ENCODE data around the gene ATG2B.

Gene ATG2B

GRCh38 chr14:96243785-96244184 lies 119.4 kb downstream of the ATG2B start:
- no peaks in the 10 kb centered on the region for H4K20me1 ChIP-seq (ENCODE audit: insufficient read depth, low read length)
- no peaks in the 10 kb centered on the region for H3K4me1 ChIP-seq (ENCODE audit: insufficient read depth, low read length, severe bottlenecking)
- H3F3A ChIP-seq (ENCODE audit: insufficient read depth, low read length): no peaks in the 10 kb centered on the region
- TF ChIP-seq EZH2 (IDR thresholded peaks at IDR 0.05; ENCODE audit: borderline replicate concordance, low read length): no peak
- no peak for TF ChIP-seq CTCF (IDR thresholded peaks at IDR 0.05; ENCODE audit: low read length)
- H3K36me3 ChIP-seq (ENCODE audit: insufficient read depth, low read length): no peaks in the 10 kb centered on the region
- H3K9ac ChIP-seq (ENCODE audit: low read length): no peak overlapping the region
- H3K4me3 ChIP-seq (ENCODE audit: low read depth, low read length, poor library complexity, severe bottlenecking): no peak overlapping the region
- no peaks in the 10 kb centered on the region for H3K9me2 ChIP-seq (ENCODE audit: low read depth, low read length)
- no peak overlapping the region for H2AFZ ChIP-seq (ENCODE audit: low read length)
- H3K27ac ChIP-seq (ENCODE audit: low read depth, low read length, poor library complexity, severe bottlenecking): no peak overlapping the region
- no peaks in the 10 kb centered on the region for H3K27me3 ChIP-seq (ENCODE audit: insufficient read depth, low read length)
- no peaks in the 10 kb centered on the region for H3K9me3 ChIP-seq (ENCODE audit: low read length)
- H3K4me2 ChIP-seq (ENCODE audit: low read length): no peak overlapping the region
- no peaks in the 10 kb centered on the region for H3K79me2 ChIP-seq (ENCODE audit: insufficient read depth, low read length)

GRCh38 chr14:96242126-96242525 lies 121.0 kb downstream of the ATG2B start:
- Histone ChIP-seq H2AFZ (ENCODE audit: low read length) (no peak overlapping the region), H3K27me3 (ENCODE audit: insufficient read depth, low read length) (0 out of 2 replicates have a peak, but pooled peaks cover under 1% of the 10 kb centered on the region), H3K4me3 (ENCODE audit: low read depth, low read length, poor library complexity, severe bottlenecking) (no peak overlapping the region), H3F3A (ENCODE audit: insufficient read depth, low read length) (no peaks in the 10 kb centered on the region), H4K20me1 (ENCODE audit: insufficient read depth, low read length) (no peaks in the 10 kb centered on the region), H3K36me3 (ENCODE audit: insufficient read depth, low read length) (no peaks in the 10 kb centered on the region), H3K4me1 (ENCODE audit: insufficient read depth, low read length, severe bottlenecking) (no peaks in the 10 kb centered on the region), H3K9me3 (ENCODE audit: low read length) (no peaks in the 10 kb centered on the region), H3K79me2 (ENCODE audit: insufficient read depth, low read length) (no peaks in the 10 kb centered on the region), H3K9me2 (ENCODE audit: low read depth, low read length) (no peaks in the 10 kb centered on the region), H3K27ac (ENCODE audit: low read depth, low read length, poor library complexity, severe bottlenecking) (no peak overlapping the region), H3K9ac (ENCODE audit: low read length) (no peak overlapping the region), H3K4me2 (ENCODE audit: low read length) (no peak overlapping the region)
- no peak for TF ChIP-seq EZH2 (IDR thresholded peaks at IDR 0.05; ENCODE audit: borderline replicate concordance, low read length)
- no peak for TF ChIP-seq CTCF (IDR thresholded peaks at IDR 0.05; ENCODE audit: low read length)

- Histone ChIP-seq H3K9me3 (ENCODE audit: low read length) (no peaks in the 10 kb centered on the region), H3K9ac (ENCODE audit: low read length) (no peak overlapping the region)
Measured at GRCh38 chr14:96240641-96241040, 122.5 kb downstream of the ATG2B start.

More at GRCh38 chr14:96240641-96241040, 122.5 kb downstream of the ATG2B start:
- Histone ChIP-seq H3K27me3 (ENCODE audit: insufficient read depth, low read length) (peaks cover 7% of the 10 kb centered on the region; the same call in 1 of the 2 replicates), H3K4me1 (ENCODE audit: insufficient read depth, low read length, severe bottlenecking) (no peaks in the 10 kb centered on the region), H3K4me2 (ENCODE audit: low read length) (no peak overlapping the region), H3K36me3 (ENCODE audit: insufficient read depth, low read length) (no peaks in the 10 kb centered on the region), H3K27ac (ENCODE audit: low read depth, low read length, poor library complexity, severe bottlenecking) (no peak overlapping the region), H4K20me1 (ENCODE audit: insufficient read depth, low read length) (no peaks in the 10 kb centered on the region), H3K4me3 (ENCODE audit: low read depth, low read length, poor library complexity, severe bottlenecking) (no peak overlapping the region), H3K79me2 (ENCODE audit: insufficient read depth, low read length) (no peaks in the 10 kb centered on the region), H2AFZ (ENCODE audit: low read length) (no peak overlapping the region), H3K9me2 (ENCODE audit: low read depth, low read length) (no peaks in the 10 kb centered on the region), H3F3A (ENCODE audit: insufficient read depth, low read length) (no peaks in the 10 kb centered on the region)
- TF ChIP-seq EZH2 (IDR thresholded peaks at IDR 0.05; ENCODE audit: borderline replicate concordance, low read length): no peak
- no peak for TF ChIP-seq CTCF (IDR thresholded peaks at IDR 0.05; ENCODE audit: low read length)

All from OCI-LY1 (cell line).